G401.6 (cell line): ENCODE data around the gene TMEM8B.

Experiments used
- FAIRE-seq: peaks from 2 replicates; lab custom pipeline; 2012; peaks lifted over from hg19 to GRCh38; lab: Jason Lieb, UNC

Gene TMEM8B

GRCh38 chr9:35842020-35842745, 13.2 kb downstream of the TMEM8B start:
- FAIRE-seq: no peak

GRCh38 chr9:35842795-35843194, 13.8 kb downstream of the TMEM8B start:
- no peak for FAIRE-seq

GRCh38 chr9:35844628-35845270, 15.7 kb downstream of the TMEM8B start:
- FAIRE-seq: no peak

- FAIRE-seq: no peak
These were observed 17.1 kb downstream of the TMEM8B start for GRCh38 chr9:35845824-35846771.

GRCh38 chr9:35847792-35848572, 19.0 kb downstream of the TMEM8B start:
- no peak for FAIRE-seq

GRCh38 chr9:35852267-35852815, 23.3 kb downstream of the TMEM8B start:
- no peak for FAIRE-seq

GRCh38 chr9:35852876-35853865, 24.1 kb downstream of the TMEM8B start:
- FAIRE-seq: no peak

GRCh38 chr9:35854091-35854762, 25.2 kb downstream of the TMEM8B start:
- no peak for FAIRE-seq

- FAIRE-seq: no peak
These were observed 27.2 kb downstream of the TMEM8B start for GRCh38 chr9:35856206-35856605.

GRCh38 chr9:35856882-35857281, 27.9 kb downstream of the TMEM8B start:
- no peak for FAIRE-seq

GRCh38 chr9:35858458-35858857, 29.4 kb downstream of the TMEM8B start:
- FAIRE-seq: no peak

GRCh38 chr9:35859310-35859989, 30.4 kb downstream of the TMEM8B start:
- no peak for FAIRE-seq

GRCh38 chr9:35859990-35860339, 30.9 kb downstream of the TMEM8B start:
- FAIRE-seq: no peak

- FAIRE-seq: no peak
These were observed 32.3 kb downstream of the TMEM8B start for GRCh38 chr9:35861161-35861897.

GRCh38 chr9:35862328-35862727, 33.3 kb downstream of the TMEM8B start:
- FAIRE-seq: no peak

- FAIRE-seq: no peak
These were observed 34.6 kb downstream of the TMEM8B start for GRCh38 chr9:35863583-35863982.

- FAIRE-seq: no peak
These were observed 35.7 kb downstream of the TMEM8B start for GRCh38 chr9:35864695-35865255.

GRCh38 chr9:35867538-35867937, 38.5 kb downstream of the TMEM8B start:
- FAIRE-seq: no peak
